OCI-LY7 (cell line): ENCODE measurements around the gene LAPTM5. TPM values are rescaled to one million over a fixed set of nuclear protein-coding genes. Genes with fewer than 3 reads are reported as not detected.

ENCODE experiments used
- BruUV-seq: library from RNA; stranded (reverse); fragments of 400-500 nt; replicated peaks from 2 replicates; lab custom pipeline; 2021; lab: Mats Ljungman, UMichigan
- CTCF ChIA-PET: fragments of 300-600 bp; sonication (Branson Sonifier 250); formaldehyde crosslinking; loops from one replicate; lab custom pipeline; 2022; ENCODE audit warnings: antibody characterized with exemption; ENCODE audit not compliant: unreplicated experiment; lab: Charles Lee
- POLR2A ChIA-PET: fragments of 300-600 bp; sonication (Branson Sonifier 250); formaldehyde crosslinking; loops from one replicate; lab custom pipeline; 2022; ENCODE audit warnings: antibody characterized with exemption; lab: Charles Lee
- DNase-seq: peaks from one replicate; pipeline ENCODE4 v3.0.0-alpha.2; 2015; ENCODE audit warnings: low spot score
- H2AFZ ChIP-seq: fragments of 200-600 bp; sonication (generic), shearing (Covaris generic); 2 replicates; pipeline ENCODE4 v1.6.1; 2014; ENCODE audit warnings: mild to moderate bottlenecking, antibody characterized with exemption, low read length, moderate library complexity
- H3K27ac ChIP-seq: fragments of 200-600 bp; sonication (generic); 2 replicates; pipeline ENCODE4 v1.5.1; 2014; ENCODE audit warnings: mixed run types, low read depth, mild to moderate bottlenecking, moderate library complexity, low read length, inconsistent platforms; ENCODE audit not compliant: poor library complexity, severe bottlenecking
- H3K36me3 ChIP-seq: fragments of 200-600 bp; sonication (generic); 2 replicates; pipeline ENCODE4 v1.6.1; 2014; ENCODE audit warnings: mild to moderate bottlenecking, antibody characterized with exemption, low read length, moderate library complexity, mixed read lengths; ENCODE audit not compliant: insufficient read depth
- H3K4me1 ChIP-seq: fragments of 200-600 bp; sonication (generic); 2 replicates; pipeline ENCODE4 v1.5.1; 2014; ENCODE audit warnings: mild to moderate bottlenecking, low read length; ENCODE audit not compliant: insufficient read depth, poor library complexity, severe bottlenecking
- H3K4me2 ChIP-seq: fragments of 200-600 bp; sonication (generic); 2 replicates; pipeline ENCODE4 v1.6.1; 2014; ENCODE audit warnings: mild to moderate bottlenecking, low read length
- H3K4me3 ChIP-seq: fragments of 200-600 bp; sonication (generic); 2 replicates; pipeline ENCODE4 v1.5.1; 2014; ENCODE audit warnings: mild to moderate bottlenecking, low read depth, low read length; ENCODE audit not compliant: poor library complexity, severe bottlenecking
- H3K79me2 ChIP-seq: fragments of 200-600 bp; sonication (generic); 2 replicates; pipeline ENCODE4 v1.6.1; 2016; ENCODE audit warnings: low read depth, mild to moderate bottlenecking, low read length, moderate library complexity, mixed read lengths; ENCODE audit not compliant: insufficient read depth
- H3K9me2 ChIP-seq: fragments of 200-600 bp; sonication (generic); 2 replicates; pipeline ENCODE4 v1.6.1; 2016; ENCODE audit warnings: mild to moderate bottlenecking, low read length, mixed read lengths; ENCODE audit not compliant: insufficient read depth
- H3K9me3 ChIP-seq: fragments of 200-600 bp; sonication (generic); 2 replicates; pipeline ENCODE4 v1.6.1; 2014; ENCODE audit warnings: mild to moderate bottlenecking, mixed run types, low read length, mixed read lengths
- H4K20me1 ChIP-seq: fragments of 200-600 bp; sonication (generic); 2 replicates; pipeline ENCODE4 v1.6.1; 2014; ENCODE audit warnings: mild to moderate bottlenecking, antibody characterized with exemption, low read length, moderate library complexity, mixed read lengths; ENCODE audit not compliant: insufficient read depth
- CTCF ChIP-seq: fragments of 200-600 bp; sonication (generic); conservative IDR thresholded peaks from 2 replicates; pipeline ENCODE4 v1.5.1; 2014; ENCODE audit warnings: mild to moderate bottlenecking, antibody characterized with exemption, low read length, moderate library complexity, mixed read lengths
- EZH2phosphoT487 ChIP-seq: fragments of 200-600 bp; sonication (generic); IDR thresholded peaks from 2 replicates; pipeline ENCODE4 v1.6.1; 2018; ENCODE audit warnings: low read depth, borderline replicate concordance, mild to moderate bottlenecking, mixed run types, antibody characterized with exemption, low read length, moderate library complexity, mixed read lengths
- intact Hi-C: fragments of 100-400 bp; cut with micrococcal nuclease; formaldehyde crosslinking; loops from one replicate; pipeline ENCODE4 v1.10.0; 2022; ENCODE audit not compliant: unreplicated experiment
- total RNA-seq, 2 experiments: library from RNA; depleted of rRNA in 1 of 2; stranded (reverse); fragments of >200 nt in 1 of 2; shearing (Covaris generic) in 1 of 2; gene quantifications; 2 replicates each; pipeline ENCODE4 v1.2.3, GENCODE V29; 2014 to 2022

The LAPTM5 gene
- total RNA-seq, 2 experiments from 2014 or later: 113 to 137 TPM

DNA sequence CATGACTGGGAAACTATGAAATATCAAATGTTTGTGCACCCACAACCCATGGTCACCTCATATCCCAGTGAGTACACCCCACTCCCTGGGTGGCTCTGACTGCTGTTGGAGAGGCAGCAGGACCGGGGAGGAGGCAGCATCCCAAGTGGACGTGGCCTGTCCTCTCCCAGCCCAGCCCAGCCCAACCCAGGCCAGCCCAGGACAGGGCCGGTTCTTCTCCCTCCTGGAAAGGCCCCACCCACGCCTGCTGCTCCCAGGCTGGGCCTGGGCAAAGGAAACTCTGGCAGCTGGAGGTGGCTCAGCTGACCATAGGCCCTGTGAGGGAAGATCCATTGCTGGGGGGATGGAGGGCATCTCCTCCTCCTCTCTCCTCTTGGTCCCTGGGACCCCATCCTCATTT lies 53.3 kb downstream of the LAPTM5 start:
- intact Hi-C loops: loop anchor here (10.0 kb wide), 1 partner anchor 1329 kb away; no protein-coding TSS in a partner anchor
- Histone ChIP-seq H3K36me3 (no peaks in the 10 kb centered on the region), H2AFZ (no peak overlapping the region), H3K79me2 (no peaks in the 10 kb centered on the region), H3K27ac (no peak overlapping the region), H3K4me3 (no peak overlapping the region), H3K9me2 (no peaks in the 10 kb centered on the region), H3K4me1 (no peaks in the 10 kb centered on the region), H3K4me2 (no peak overlapping the region), H4K20me1 (no peaks in the 10 kb centered on the region), H3K9me3 (no peaks in the 10 kb centered on the region)
- BruUV-seq: no TSS peak
- ChIA-PET POLR2A (no interaction called here), CTCF (no interaction called here)
- no peak for DNase-seq
- TF ChIP-seq CTCF (no peak), EZH2phosphoT487 (no peak)

GRCh38 chr1:30702823-30703222 lies 54.8 kb downstream of the LAPTM5 start:
- Histone ChIP-seq H3K4me2 (no peak overlapping the region), H4K20me1 (no peaks in the 10 kb centered on the region), H3K9me3 (no peaks in the 10 kb centered on the region), H3K4me3 (no peak overlapping the region), H3K79me2 (no peaks in the 10 kb centered on the region), H3K36me3 (no peaks in the 10 kb centered on the region), H3K27ac (no peak overlapping the region), H3K9me2 (no peaks in the 10 kb centered on the region), H3K4me1 (no peaks in the 10 kb centered on the region), H2AFZ (no peak overlapping the region)
- no peak for DNase-seq
- TF ChIP-seq CTCF (no peak), EZH2phosphoT487 (no peak)
- ChIA-PET POLR2A (no interaction called here), CTCF (no interaction called here)
- no TSS peak for BruUV-seq
- intact Hi-C loops: loop anchor here (10.0 kb wide), 1 partner anchor 1328 kb away; no protein-coding TSS in a partner anchor

DNA sequence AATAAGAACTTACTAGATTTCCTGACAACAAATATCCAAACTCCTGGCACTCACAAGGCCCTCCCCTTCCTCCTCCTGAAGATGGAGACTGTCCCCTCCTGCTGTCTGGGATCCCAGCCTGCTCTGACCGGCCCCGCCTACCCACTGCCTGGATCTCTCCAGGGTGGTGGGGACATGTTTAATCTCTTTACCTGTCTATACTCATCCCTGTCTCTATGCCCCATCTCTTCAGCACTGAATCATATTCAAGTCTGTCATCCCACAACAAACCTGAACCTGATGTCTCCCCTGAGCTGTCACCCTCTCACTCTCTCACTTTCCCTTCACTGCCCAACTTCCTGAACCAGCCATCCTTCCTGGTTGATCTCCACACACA lies 56.3 kb downstream of the LAPTM5 start:
- intact Hi-C loops: loop anchor here (10.0 kb wide), 1 partner anchor 1326 kb away; no protein-coding TSS in a partner anchor
- no peaks in the 10 kb centered on the region for H3K79me2 ChIP-seq
- no peaks in the 10 kb centered on the region for H3K9me2 ChIP-seq
- no peak overlapping the region for H3K4me3 ChIP-seq
- no TSS peak for BruUV-seq
- H3K27ac ChIP-seq: no peak overlapping the region
- TF ChIP-seq EZH2phosphoT487: no peak
- no peak for TF ChIP-seq CTCF
- ChIA-PET CTCF (no interaction called here), POLR2A (no interaction called here)
- H2AFZ ChIP-seq: no peak overlapping the region
- H4K20me1 ChIP-seq: no peaks in the 10 kb centered on the region
- no peaks in the 10 kb centered on the region for H3K36me3 ChIP-seq
- no peak overlapping the region for H3K4me2 ChIP-seq
- no peaks in the 10 kb centered on the region for H3K4me1 ChIP-seq
- no peaks in the 10 kb centered on the region for H3K9me3 ChIP-seq
- DNase-seq: no peak
